Mucosa of stomach (tissue), 1 donor: ENCODE measurements around the gene FOXE3.

ENCODE experiments used
- H3K27me3 ChIP-seq: one replicate; pipeline ENCODE4 v1.7.0; 2013; ENCODE audit warnings: mild to moderate bottlenecking, low read length; ENCODE audit not compliant: control insufficient read depth, insufficient read depth
- H3K36me3 ChIP-seq: one replicate; pipeline ENCODE4 v1.7.0; 2013; ENCODE audit warnings: low read length; ENCODE audit not compliant: control insufficient read depth, insufficient read depth
- H3K4me1 ChIP-seq: one replicate; pipeline ENCODE4 v1.7.0; 2013; ENCODE audit warnings: mild to moderate bottlenecking, low read length; ENCODE audit not compliant: control insufficient read depth, insufficient read depth
- H3K4me3 ChIP-seq: one replicate; pipeline ENCODE4 v1.7.0; 2013; ENCODE audit warnings: low read length
- H3K9ac ChIP-seq: one replicate; pipeline ENCODE4 v1.7.0; 2013; ENCODE audit warnings: mild to moderate bottlenecking, low read length, moderate library complexity
- H3K9me3 ChIP-seq: one replicate; pipeline ENCODE4 v1.7.0; 2013; ENCODE audit warnings: mild to moderate bottlenecking, low read length, moderate library complexity; ENCODE audit not compliant: control insufficient read depth
- donor health status: Pancreatic carcinoma.

The FOXE3 gene

GRCh38 chr1:47407481-47407880, 8.6 kb upstream of the FOXE3 start:
- H3K4me1 ChIP-seq: peaks cover under 1% of the 10 kb centered on the region
- peaks cover 12% of the 10 kb centered on the region for H3K27me3 ChIP-seq
- no peak overlapping the region for H3K9ac ChIP-seq
- no peaks in the 10 kb centered on the region for H3K9me3 ChIP-seq
- no peaks in the 10 kb centered on the region for H3K36me3 ChIP-seq
- no peak overlapping the region for H3K4me3 ChIP-seq

- Histone ChIP-seq H3K27me3 (peaks cover 20% of the 10 kb centered on the region), H3K9ac (no peak overlapping the region), H3K9me3 (no peaks in the 10 kb centered on the region), H3K4me3 (no peak overlapping the region), H3K36me3 (no peaks in the 10 kb centered on the region), H3K4me1 (no peaks in the 10 kb centered on the region)
These were observed 6.6 kb upstream of the FOXE3 start for GRCh38 chr1:47409311-47410067.

- Histone ChIP-seq H3K9ac (no peak overlapping the region), H3K4me3 (no peak overlapping the region), H3K27me3 (peaks cover 26% of the 10 kb centered on the region), H3K4me1 (no peaks in the 10 kb centered on the region), H3K36me3 (no peaks in the 10 kb centered on the region), H3K9me3 (no peaks in the 10 kb centered on the region)
These were observed 6.0 kb upstream of the FOXE3 start for GRCh38 chr1:47410068-47410455.

DNA sequence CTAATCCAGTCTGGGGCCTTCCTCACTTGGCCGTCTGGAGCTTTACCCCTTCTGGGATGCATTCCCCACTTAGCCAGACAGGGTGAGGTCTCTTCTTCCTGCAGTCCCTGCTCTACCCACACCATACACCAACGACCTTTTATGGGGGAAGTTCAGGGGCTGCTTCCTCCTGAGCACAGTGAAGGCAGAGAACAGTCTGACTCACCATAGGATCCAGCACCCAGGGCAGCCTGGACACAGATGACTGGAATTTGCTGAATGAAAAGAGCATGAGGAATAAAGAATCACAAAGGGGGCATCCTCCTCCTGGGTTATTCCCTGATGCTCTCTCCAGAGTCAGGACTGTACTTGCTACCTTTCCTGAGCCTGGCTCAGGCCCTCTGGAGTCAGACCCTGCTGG, 4.6 kb upstream of the FOXE3 start:
- no peak overlapping the region for H3K4me3 ChIP-seq
- no peaks in the 10 kb centered on the region for H3K4me1 ChIP-seq
- no peak overlapping the region for H3K9ac ChIP-seq
- H3K27me3 ChIP-seq: peaks cover 37% of the 10 kb centered on the region
- no peaks in the 10 kb centered on the region for H3K36me3 ChIP-seq
- no peaks in the 10 kb centered on the region for H3K9me3 ChIP-seq

DNA sequence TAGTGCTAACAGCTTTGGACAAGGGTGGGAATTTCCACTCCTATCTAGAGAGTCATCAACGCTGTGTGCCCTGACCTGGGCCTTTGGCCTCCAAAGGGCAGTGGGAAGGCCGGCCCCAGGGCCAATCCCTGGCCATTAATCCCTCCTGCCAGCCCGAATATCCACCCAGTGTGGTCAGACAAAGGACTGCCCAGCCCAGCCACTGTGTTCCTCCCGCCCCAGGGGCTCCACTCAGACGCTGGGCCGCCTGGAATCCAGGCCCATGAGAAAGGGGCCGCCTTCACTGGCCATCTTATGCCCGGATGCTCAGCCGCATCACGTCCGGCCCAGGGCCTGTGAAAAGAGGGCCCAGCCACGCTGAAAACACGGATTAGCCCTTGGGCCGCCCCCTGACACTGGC, 3.6 kb upstream of the FOXE3 start:
- no peak overlapping the region for H3K9ac ChIP-seq
- no peaks in the 10 kb centered on the region for H3K9me3 ChIP-seq
- H3K36me3 ChIP-seq: no peaks in the 10 kb centered on the region
- H3K27me3 ChIP-seq: peaks cover 43% of the 10 kb centered on the region
- no peaks in the 10 kb centered on the region for H3K4me1 ChIP-seq
- no peak overlapping the region for H3K4me3 ChIP-seq

DNA sequence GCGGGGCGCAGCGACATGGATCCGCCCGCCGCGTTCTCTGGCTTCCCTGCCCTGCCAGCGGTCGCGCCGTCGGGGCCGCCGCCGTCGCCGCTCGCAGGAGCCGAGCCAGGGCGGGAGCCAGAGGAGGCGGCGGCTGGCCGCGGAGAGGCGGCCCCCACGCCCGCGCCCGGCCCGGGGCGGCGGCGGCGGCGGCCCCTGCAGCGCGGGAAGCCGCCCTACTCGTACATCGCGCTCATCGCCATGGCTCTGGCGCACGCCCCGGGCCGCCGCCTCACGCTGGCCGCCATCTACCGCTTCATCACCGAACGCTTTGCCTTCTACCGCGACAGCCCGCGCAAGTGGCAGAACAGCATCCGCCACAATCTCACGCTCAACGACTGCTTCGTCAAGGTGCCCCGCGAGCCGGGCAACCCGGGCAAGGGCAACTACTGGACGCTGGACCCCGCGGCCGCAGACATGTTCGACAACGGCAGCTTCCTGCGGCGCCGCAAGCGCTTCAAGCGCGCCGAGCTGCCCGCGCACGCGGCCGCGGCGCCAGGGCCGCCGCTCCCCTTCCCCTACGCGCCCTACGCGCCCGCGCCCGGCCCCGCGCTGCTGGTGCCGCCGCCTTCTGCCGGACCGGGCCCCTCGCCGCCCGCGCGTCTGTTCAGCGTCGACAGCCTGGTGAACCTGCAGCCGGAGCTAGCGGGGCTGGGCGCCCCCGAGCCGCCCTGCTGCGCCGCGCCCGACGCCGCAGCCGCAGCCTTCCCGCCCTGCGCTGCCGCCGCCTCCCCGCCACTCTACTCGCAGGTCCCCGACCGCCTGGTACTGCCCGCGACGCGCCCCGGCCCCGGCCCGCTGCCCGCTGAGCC, 459 bp downstream of the FOXE3 start:
- no peak overlapping the region for H3K9ac ChIP-seq
- no peaks in the 10 kb centered on the region for H3K9me3 ChIP-seq
- peaks cover 59% of the 10 kb centered on the region for H3K27me3 ChIP-seq
- H3K4me1 ChIP-seq: no peaks in the 10 kb centered on the region
- no peaks in the 10 kb centered on the region for H3K36me3 ChIP-seq
- no peak overlapping the region for H3K4me3 ChIP-seq

DNA sequence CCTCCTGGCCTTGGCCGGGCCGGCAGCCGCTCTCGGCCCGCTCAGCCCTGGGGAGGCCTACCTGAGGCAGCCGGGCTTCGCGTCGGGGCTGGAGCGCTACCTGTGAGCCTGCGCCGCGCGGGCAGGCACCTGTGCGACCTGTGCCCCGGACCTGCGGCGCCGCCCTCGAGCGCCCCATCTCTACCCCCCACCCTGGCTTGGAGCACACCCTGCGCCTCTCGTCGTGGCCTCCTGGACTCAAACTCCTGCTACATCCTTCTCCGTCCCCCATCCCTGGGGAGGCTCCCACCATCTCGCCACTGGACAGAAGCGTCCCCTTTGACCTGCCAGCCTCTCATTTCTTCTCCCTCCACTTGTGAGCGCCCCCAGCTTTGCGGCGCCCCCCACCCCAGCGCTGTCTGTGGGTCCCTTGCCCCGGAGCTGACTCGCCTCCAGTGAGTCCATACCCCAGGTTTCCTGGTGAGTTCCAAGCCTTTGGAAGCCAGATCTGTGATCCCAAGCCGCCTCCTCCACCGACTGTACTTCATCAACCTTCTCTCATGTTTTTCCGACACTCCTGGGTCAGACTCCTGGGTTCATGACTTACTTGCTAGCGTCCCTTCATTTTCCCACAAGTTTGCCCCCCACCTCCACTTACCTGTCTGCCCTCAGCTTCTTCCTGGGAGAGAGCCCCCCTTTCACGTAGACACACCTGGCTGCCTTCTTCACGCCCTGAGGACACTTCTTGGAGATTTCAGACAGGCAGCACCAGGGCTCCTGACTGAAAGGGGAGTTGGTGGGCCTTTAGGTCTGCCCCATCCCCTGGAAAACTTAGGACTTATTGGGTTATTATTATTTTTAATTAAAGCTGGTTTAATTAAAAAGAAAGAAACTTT, 1.3 kb downstream of the FOXE3 start:
- H3K36me3 ChIP-seq: no peaks in the 10 kb centered on the region
- peaks cover 56% of the 10 kb centered on the region for H3K27me3 ChIP-seq
- no peaks in the 10 kb centered on the region for H3K9me3 ChIP-seq
- H3K9ac ChIP-seq: no peak overlapping the region
- no peak overlapping the region for H3K4me3 ChIP-seq
- H3K4me1 ChIP-seq: no peaks in the 10 kb centered on the region

- H3K9me3 ChIP-seq: no peaks in the 10 kb centered on the region
- H3K4me3 ChIP-seq: no peak overlapping the region
- no peak overlapping the region for H3K9ac ChIP-seq
- no peaks in the 10 kb centered on the region for H3K4me1 ChIP-seq
- H3K36me3 ChIP-seq: no peaks in the 10 kb centered on the region
- peaks cover 56% of the 10 kb centered on the region for H3K27me3 ChIP-seq
These were observed 2.0 kb downstream of the FOXE3 start for GRCh38 chr1:47418122-47418521.

- no peak overlapping the region for H3K4me3 ChIP-seq
- H3K9ac ChIP-seq: no peak overlapping the region
- H3K9me3 ChIP-seq: no peaks in the 10 kb centered on the region
- H3K36me3 ChIP-seq: no peaks in the 10 kb centered on the region
- H3K4me1 ChIP-seq: no peaks in the 10 kb centered on the region
- H3K27me3 ChIP-seq: peaks cover 55% of the 10 kb centered on the region
These were observed 2.7 kb downstream of the FOXE3 start for GRCh38 chr1:47418681-47419325.

DNA sequence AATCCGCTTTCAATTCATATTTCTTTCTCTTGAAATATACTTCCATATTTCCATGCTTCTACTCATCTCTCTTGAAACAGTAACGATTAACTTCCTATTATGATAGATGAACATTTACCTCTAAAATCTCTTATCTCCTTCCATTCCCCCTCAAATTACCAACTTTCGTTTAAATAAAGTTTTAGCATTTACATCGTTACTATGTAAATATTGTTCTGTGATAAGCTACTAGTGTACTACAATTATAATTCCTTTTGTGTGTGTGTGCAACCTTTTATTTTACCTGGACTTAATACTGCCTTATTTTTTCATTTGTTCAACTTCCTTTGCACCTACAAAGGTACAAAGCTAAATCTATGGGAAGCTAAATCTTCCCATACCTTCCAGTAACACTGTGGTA, 4.5 kb downstream of the FOXE3 start:
- no peak overlapping the region for H3K9ac ChIP-seq
- H3K36me3 ChIP-seq: no peaks in the 10 kb centered on the region
- no peaks in the 10 kb centered on the region for H3K4me1 ChIP-seq
- H3K9me3 ChIP-seq: no peaks in the 10 kb centered on the region
- H3K27me3 ChIP-seq: peaks cover 37% of the 10 kb centered on the region
- no peak overlapping the region for H3K4me3 ChIP-seq

GRCh38 chr1:47423872-47424271, 7.8 kb downstream of the FOXE3 start:
- Histone ChIP-seq H3K4me1 (no peaks in the 10 kb centered on the region), H3K27me3 (peaks cover 11% of the 10 kb centered on the region), H3K4me3 (no peak overlapping the region), H3K9me3 (no peaks in the 10 kb centered on the region), H3K36me3 (no peaks in the 10 kb centered on the region), H3K9ac (no peak overlapping the region)
